Retinal pigment epithelial cell (primary cell): ENCODE measurements around the gene ATF6.

ENCODE experiments used
- DNase-seq: peaks from one replicate; pipeline ENCODE4 v3.0.0-alpha.2; 2010; ENCODE audit warnings: low read depth
- H3K4me3 ChIP-seq: 2 replicates; pipeline ENCODE4 v1.5.1; 2011; ENCODE audit warnings: mild to moderate bottlenecking, low read length, control low read depth, moderate library complexity
- TF ChIP-seq, protein P1 (sequence below): conservative IDR thresholded peaks from 2 replicates; pipeline ENCODE4 v1.5.1; 2011; ENCODE audit warnings: low read depth, low read length, control low read depth, inconsistent platforms

The ATF6 gene

DNA sequence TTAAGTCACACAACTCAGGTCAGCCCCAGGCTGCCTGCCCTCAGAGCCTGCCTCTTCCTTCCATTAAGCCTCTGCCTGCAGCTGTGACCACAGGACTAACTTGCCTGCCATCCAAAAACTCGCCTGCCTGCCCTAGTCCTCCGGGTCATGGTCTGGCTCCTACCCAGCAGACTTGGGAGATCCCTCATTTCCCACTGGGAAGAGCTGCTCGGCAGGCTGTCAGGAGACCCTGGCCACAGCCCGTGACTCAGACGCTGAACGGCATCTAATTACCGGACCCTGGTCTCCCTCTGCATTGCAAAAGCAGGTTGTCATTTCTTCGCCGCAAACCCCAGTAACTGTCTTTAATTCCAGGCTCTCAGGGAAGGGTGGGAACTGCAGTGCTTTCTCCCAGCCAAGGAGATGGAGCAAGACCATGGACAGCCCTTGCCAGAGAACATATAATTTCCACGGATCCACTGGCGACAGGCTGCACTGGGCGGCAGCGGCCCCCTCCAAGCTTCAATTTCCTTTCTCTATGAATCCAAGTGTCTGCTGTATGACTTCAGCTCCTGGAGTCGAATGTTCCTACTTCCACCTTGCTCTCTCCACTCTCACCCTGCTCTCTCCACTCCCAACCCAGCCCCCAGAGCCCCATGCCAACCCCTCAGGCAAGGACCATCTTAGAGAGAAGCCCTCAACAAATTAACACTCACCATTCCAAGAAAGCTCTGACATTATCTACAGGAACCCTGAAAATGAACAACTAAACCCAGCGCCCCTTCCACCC is 237.1 kb downstream of the ATF6 start:
- TF ChIP-seq, protein P1, sequence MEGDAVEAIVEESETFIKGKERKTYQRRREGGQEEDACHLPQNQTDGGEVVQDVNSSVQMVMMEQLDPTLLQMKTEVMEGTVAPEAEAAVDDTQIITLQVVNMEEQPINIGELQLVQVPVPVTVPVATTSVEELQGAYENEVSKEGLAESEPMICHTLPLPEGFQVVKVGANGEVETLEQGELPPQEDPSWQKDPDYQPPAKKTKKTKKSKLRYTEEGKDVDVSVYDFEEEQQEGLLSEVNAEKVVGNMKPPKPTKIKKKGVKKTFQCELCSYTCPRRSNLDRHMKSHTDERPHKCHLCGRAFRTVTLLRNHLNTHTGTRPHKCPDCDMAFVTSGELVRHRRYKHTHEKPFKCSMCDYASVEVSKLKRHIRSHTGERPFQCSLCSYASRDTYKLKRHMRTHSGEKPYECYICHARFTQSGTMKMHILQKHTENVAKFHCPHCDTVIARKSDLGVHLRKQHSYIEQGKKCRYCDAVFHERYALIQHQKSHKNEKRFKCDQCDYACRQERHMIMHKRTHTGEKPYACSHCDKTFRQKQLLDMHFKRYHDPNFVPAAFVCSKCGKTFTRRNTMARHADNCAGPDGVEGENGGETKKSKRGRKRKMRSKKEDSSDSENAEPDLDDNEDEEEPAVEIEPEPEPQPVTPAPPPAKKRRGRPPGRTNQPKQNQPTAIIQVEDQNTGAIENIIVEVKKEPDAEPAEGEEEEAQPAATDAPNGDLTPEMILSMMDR = no peak
- no peak for DNase-seq
- no peak overlapping the region for H3K4me3 ChIP-seq

DNA sequence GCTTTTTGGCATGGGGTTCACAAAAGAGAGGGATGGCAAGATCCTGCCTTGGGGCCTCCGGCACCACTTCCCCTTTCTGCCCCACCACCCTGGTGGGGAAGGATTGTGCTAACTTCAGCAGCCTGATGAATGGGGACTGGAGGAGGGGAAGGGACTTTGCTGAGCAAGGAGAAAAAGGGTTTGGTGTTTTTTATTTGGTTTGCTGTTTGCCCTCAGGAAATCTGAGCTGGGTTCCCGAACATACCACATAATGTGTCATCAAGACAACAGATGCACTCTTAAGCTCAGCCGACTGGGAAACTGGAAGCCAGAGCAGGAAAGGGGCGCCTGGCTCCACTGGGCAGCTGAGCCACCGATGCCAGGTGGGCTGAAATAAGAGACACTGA is 237.7 kb downstream of the ATF6 start:
- TF ChIP-seq, protein P1 = no peak
- H3K4me3 ChIP-seq = no peak overlapping the region
- DNase-seq = no peak

DNA sequence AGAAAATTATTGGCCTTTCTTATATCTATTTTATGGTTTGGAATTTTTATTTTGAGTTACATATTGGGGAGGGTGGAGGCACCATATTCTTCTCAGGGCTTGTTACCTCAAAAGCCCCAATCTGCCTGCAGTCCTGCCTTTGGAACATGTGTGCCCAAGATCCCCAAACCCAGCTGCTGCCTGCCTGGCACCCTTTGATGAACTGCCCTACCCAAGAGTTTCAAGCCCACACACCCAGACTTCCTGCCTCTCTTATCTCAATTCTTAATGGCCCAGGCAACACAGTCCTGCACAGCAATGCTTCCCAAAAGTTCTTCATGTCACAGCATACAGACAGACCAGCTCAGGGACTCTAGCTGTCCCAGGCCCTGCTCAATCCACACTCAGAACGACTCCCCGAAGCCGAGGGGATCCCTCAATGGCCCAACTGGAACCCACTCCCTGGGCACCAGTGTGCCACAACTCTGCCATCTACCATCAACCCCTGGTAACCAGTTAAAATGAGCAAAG is 238.4 kb downstream of the ATF6 start:
- no peak overlapping the region for H3K4me3 ChIP-seq
- TF ChIP-seq, protein P1 = no peak
- DNase-seq = no peak

DNA sequence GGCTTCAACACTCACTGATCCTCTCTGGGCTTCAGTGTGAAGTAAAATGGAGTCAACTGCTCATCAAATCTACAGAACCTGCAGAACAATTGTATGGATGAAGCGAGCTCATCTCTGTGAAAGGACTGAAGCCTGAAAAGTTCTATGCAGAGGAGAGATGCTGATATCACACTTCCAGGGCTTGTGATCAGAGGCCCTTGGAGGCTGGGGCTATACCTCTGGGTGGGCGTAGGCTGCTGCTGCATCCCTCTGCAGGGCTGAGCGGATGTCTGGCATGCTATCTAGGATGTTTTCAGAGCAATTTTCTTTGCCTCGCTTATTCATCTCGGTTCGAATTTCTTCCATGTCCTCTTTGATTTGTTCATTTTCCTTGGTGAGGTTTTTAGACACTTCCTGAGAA is 240.0 kb downstream of the ATF6 start:
- TF ChIP-seq, protein P1 = no peak
- DNase-seq = no peak

DNA sequence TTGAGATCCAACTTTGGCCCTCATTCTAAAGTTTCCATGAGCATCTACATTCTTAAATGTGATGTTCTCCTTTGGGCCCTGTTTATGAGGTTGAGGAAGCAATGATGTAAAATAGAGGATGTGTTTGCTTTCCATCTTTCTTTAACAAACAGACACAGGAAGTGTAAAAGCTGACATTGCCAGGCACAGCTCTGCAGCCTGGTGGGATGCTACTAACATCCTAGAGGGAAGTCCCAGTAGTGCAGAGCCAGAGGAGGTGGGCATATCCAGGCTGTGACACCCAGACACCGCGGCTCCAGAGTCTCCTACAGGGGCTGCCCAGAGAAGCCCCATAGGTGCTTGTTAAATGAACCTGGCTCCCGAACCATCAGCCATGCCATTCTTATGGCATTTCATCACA is 241.3 kb downstream of the ATF6 start:
- TF ChIP-seq, protein P1 = no peak
- no peak overlapping the region for H3K4me3 ChIP-seq
- DNase-seq = no peak

More for the DNA sequence above, 240.0 kb downstream of the ATF6 start:
- H3K4me3 ChIP-seq = no peak overlapping the region

DNA sequence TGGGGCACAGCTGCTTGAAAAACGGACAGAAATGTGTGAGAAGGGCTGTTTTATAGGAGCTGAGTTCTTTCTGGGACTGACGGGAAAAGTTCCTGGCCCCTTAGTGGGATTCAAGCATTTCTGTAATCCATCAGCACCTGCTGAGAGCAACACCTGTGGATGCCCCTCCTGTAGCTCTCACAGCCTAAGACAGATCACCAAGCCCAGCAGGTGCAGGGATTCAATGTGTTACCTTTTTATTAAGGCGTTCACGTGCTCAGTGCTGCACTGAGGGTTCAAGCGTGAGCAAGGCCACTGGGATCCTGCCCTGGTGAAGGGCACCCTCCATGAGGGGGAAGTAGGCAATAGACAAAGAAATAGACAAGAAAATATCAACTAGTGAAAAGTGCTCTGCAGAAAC is 242.7 kb downstream of the ATF6 start:
- TF ChIP-seq, protein P1 = no peak
- no peak for DNase-seq
- H3K4me3 ChIP-seq = no peak overlapping the region
